Duodenal mucosa (tissue), 2 donors: Measurements from ENCODE around the gene SERINC2.
"Not testable (repeated sequence)": the region's sequence is repeated elsewhere in the genome, so short reads cannot be mapped to it uniquely, and the experiment has no call there.

Experiments used
- H3K27ac ChIP-seq: one replicate; pipeline ENCODE4 v1.7.0; 2013; ENCODE audit warnings: low read depth, low read length
- H3K27me3 ChIP-seq, 2 donors: one replicate each; pipeline ENCODE4 v1.7.0; 2013; ENCODE audit warnings: low read length in 2 of 2, control low read depth in 1 of 2; ENCODE audit not compliant: insufficient read depth in 2 of 2, control insufficient read depth in 1 of 2
- H3K36me3 ChIP-seq, 2 donors: one replicate each; pipeline ENCODE4 v1.7.0; 2013; ENCODE audit warnings: low read length in 2 of 2, control low read depth in 1 of 2; ENCODE audit not compliant: insufficient read depth in 2 of 2, control insufficient read depth in 1 of 2
- H3K4me1 ChIP-seq, 2 donors: one replicate each; pipeline ENCODE4 v1.7.0; 2013; ENCODE audit warnings: low read length in 2 of 2, control low read depth in 1 of 2; ENCODE audit not compliant: insufficient read depth in 2 of 2, control insufficient read depth in 1 of 2
- H3K4me3 ChIP-seq, 2 donors: one replicate each; pipeline ENCODE4 v1.7.0; 2013; ENCODE audit warnings: low read length in 2 of 2, low read depth in 1 of 2
- H3K9ac ChIP-seq, 2 donors: one replicate each; pipeline ENCODE4 v1.7.0; 2013; ENCODE audit warnings: low read length in 2 of 2, low read depth in 1 of 2
- H3K9me3 ChIP-seq, 2 donors: one replicate each; pipeline ENCODE4 v1.7.0; 2013; ENCODE audit warnings: low read length in 2 of 2, control low read depth in 1 of 2; ENCODE audit not compliant: control insufficient read depth in 1 of 2

The SERINC2 gene

DNA sequence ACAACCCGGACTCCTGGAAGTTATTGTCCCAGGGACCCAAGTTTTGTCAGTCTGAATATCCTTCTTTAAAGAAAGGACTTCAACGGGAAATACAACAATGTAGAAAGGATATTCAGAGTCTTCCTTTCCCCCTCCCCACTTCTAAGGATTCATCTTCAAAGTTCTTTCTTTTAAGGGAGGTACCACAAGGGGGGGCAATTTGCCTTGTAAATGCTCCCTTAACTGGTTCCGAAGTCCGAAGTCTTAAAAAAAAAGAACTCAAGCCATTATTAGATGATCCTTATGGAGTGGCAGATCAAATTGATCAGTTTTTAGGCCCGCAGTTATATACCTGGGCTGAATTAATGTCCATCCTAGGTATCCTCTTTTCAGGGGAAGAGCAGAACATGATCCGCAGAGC is 47.0 kb downstream of the SERINC2 start:
- no peaks in the 10 kb centered on the region for H3K4me1 ChIP-seq
- no peak overlapping the region for H3K4me3 ChIP-seq
- peaks cover 0 to 2% of the 10 kb centered on the region in 2 donors for H3K36me3 ChIP-seq
- peaks cover 17 to 23% of the 10 kb centered on the region in 2 donors for H3K9me3 ChIP-seq
- H3K27ac ChIP-seq = no peak overlapping the region
- H3K9ac ChIP-seq = no peak overlapping the region
- H3K27me3 ChIP-seq = no peaks in the 10 kb centered on the region

DNA sequence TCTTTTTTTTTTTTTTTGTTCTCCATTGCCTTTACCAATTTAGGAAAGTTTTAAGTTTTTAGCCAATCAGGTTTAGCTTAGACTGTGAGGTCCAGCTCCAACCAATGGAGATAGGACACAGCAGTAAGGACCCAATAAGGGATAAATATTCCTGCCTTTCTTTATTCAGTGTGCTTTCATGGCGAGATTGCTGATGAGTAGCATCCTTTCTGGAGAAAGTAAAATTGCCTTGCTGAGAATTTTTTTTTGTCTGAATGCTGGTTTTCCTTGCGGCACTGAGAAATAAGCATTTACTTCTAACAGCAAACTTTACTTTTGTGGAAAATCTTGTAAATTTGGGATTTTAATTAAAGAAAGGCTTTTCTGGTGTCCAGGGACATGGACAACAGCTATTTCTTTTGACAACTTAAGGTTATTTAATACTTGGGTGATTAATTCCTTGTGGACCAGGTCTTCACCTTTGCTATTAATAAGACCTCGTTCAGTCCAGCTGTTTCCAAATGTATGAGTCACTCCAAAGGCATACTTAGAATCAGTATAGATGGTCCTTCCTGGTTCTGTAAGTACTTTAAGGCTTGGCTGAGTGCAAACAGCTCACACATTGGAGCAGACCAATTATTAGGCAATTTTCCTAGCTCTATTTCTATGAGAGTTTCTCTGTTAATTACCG is 54.1 kb downstream of the SERINC2 start:
- Histone ChIP-seq H3K36me3 (peaks cover 0 to 2% of the 10 kb centered on the region in 2 donors), H3K27ac (no peak overlapping the region), H3K27me3 (no peaks in the 10 kb centered on the region), H3K9ac (no peak overlapping the region), H3K9me3 (peaks cover 7 to 15% of the 10 kb centered on the region in 2 donors), H3K4me1 (peaks cover under 1 to 1% of the 10 kb centered on the region in 2 donors), H3K4me3 (no peak overlapping the region)

DNA sequence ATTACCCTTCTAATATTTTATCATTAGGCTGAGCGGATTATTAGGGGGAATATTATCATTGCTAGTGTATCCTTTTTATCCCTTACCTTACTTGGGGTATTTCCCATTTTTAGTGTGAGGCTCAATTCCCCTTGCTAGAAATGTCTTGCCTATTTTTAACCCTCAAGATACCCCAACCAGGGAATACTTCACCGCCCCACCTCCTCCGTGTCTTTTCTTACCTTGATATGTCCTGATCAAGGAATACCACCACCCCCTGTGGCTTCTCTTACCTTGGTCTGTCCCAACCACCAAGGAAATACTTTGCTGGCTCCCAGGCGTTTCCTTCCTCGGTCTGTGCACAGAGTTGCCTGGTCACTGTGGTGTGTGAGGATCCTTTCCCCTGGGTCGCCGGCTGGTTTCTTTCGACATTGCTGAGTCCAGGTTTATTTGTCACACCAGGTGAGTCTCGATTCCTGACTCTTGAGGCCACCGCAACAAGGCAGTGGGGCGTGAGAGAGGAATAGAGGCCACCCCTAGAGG is 57.8 kb downstream of the SERINC2 start:
- Histone ChIP-seq H3K4me3 (no peak overlapping the region), H3K27ac (peak overlapping the region; percentile 14), H3K9me3 (peaks cover 7 to 15% of the 10 kb centered on the region in 2 donors), H3K4me1 (peaks cover 6 to 7% of the 10 kb centered on the region in 2 donors), H3K36me3 (no peaks in the 10 kb centered on the region), H3K27me3 (no peaks in the 10 kb centered on the region), H3K9ac (no peak overlapping the region)

DNA sequence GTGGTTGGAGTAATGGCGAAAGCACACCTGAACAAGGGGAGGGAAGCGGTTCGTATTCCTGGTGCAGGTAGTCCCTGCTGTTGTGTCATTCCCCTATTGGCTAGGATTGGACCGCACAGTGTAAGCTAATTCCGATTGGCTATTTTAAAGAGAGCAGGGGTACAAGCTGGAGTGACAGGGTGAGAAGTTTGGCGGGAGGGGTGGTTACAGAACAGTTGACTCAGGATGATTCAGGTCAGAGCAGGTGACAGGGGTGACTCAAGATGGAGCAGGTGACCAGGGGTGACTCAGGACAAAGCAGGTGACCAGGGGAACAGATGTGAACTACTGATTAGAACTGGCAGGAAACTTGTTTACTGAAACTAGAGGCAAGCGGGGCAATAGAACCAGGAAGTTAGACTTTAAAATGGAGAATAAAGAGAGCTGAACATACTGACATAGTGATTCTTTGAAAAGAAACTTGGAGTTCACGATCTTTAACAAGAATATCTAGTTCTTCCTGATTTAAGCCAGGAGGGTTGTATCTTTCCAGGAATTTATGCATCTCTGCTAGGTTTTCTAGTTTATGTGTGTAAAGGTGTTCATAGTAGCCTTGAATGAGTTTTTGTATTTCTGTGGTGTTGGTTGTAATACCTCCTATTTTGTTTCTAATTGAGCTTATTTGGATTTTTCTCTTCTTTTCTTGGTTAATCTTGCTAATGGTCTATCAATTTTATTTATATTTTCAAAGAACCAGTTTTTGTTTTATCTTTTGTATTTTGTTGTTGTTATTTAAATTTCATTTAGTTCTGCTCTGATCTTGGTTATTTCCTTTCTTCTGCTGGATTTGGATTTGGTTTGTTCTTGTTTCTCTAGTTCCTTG is 58.7 kb downstream of the SERINC2 start:
- not testable (repeated sequence) for H3K36me3 ChIP-seq, H3K9ac ChIP-seq, H3K4me1 ChIP-seq, H3K27ac ChIP-seq, H3K27me3 ChIP-seq, H3K4me3 ChIP-seq
- H3K9me3 ChIP-seq = peaks cover 6 to 14% of the 10 kb centered on the region in 2 donors

DNA sequence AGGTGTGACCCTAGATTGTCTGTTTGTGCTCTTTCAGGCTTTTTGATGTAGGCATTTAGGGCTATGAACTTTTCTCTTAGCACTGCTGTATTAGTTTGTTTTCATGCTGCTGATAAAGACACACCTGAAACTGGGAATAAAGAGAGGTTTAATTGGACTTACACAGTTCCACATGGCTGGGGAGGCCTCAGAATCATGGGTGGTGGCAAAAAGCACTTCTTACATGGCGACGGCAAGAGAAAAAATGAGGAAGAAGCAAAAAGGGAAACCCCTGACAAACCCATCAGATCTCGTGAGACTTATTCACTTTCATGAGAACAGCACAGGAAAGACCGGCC is 59.3 kb downstream of the SERINC2 start:
- not testable (repeated sequence) for H3K27me3 ChIP-seq, H3K4me3 ChIP-seq, H3K4me1 ChIP-seq, H3K36me3 ChIP-seq, H3K9me3 ChIP-seq, H3K9ac ChIP-seq
- peak overlapping the region; percentile 33 for H3K27ac ChIP-seq

DNA sequence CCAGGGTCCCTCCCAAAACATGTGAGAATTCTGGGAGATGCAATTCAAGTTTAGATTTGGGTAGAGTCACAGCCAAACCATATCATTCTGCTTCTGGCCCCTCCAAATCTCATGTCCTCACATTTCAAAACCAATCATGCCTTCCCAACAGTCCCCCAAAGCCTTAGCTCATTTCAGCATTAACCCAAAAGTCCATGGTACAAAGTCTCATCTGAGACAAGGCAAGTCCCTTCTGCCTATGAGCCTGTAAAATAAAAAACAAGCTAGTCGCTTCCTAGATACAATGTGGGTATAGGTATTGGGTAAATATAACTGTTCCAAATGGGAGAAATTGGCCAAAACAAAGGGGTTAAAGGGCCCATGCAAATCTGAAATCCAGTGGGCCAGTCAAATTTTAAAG is 59.7 kb downstream of the SERINC2 start:
- H3K36me3 ChIP-seq, H3K4me1 ChIP-seq, H3K27ac ChIP-seq, H3K4me3 ChIP-seq, H3K9ac ChIP-seq, H3K9me3 ChIP-seq, H3K27me3 ChIP-seq: not testable (repeated sequence)

DNA sequence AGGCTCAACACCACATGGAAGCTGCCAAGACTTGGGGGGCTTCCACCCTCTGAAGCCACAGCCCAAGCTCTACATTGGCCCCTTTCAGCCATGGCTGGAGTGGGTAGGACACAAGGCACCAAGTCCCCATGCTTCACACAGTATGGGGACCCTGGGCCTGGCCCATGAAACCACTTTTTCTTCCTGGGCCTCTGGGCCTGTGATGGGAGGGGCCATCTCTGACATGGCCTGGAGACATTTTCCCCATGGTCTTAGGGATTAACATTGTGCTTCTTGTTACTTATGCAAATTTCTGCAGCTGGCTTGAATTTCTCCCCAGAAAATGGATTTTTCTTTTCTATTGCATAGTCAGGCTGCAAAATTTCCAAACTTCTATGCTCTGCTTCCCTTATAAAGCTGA is 60.5 kb downstream of the SERINC2 start:
- not testable (repeated sequence) for H3K36me3 ChIP-seq, H3K9ac ChIP-seq, H3K4me3 ChIP-seq, H3K27ac ChIP-seq, H3K9me3 ChIP-seq, H3K27me3 ChIP-seq, H3K4me1 ChIP-seq

DNA sequence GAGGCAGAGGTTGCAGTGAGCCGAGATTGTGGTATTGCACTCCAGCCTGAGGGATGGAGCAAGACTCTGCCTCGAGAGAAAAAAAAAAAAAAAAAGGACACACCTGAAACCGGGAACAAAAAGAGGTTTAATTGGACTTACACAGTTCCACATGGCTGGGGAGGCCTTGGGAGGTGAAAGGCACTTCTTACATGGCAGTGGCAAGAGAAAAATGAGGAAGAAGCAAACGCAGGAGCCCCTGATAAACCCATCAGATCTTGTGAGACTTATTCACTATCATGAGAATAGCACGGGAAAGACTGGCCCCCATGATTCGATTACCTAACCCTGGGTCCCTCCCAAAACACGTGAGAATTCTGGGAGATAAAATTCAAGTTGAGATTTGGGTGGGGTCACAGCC is 61.6 kb downstream of the SERINC2 start:
- not testable (repeated sequence) for H3K27ac ChIP-seq, H3K9ac ChIP-seq

DNA sequence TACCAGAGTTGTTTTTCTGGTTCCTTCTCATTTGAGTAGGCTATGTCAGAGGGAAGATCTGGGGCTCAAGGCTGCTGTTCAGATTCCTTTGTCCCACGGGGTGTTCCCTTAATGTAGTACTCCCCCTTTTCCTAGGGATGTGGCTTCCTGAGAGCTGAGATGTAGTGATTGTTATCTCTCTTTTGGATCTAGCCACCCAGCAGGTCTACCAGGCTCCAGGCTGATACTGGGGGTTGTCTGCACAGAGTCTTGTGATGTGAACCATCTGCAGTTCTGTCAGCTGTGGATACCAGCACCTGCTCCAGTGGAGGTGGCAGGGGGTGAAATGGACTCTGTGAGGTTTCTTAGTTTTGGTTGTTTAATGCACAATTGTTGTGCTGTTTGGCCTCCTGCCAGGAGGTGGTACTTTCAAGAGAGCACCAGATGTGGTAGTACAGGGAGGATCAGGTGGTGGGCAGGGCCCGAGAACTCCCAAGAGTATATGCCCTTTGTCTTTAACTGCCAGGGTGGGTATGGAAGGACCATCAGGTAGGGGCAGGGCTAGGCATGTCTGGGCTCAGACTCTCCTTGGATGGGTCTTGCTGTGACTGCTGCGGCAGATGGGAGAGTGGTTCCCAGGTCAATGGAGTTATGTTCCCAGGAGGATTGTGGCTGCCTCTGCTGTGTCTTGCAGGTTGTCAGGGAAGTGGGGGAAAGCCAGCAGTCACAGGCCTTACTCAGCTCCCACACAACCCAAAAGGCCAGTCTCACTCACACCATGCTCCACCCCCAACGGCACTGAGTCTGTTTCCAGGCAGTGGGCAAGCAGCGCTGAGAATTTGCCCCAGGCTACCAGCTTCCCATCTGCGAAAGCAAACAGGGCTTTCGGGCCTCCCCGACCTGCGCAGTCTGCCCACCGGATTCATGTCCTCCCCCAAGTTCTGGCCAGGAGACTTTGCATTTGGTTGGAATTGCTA is 64.2 kb downstream of the SERINC2 start:
- Histone ChIP-seq H3K36me3 (no peaks in the 10 kb centered on the region), H3K9me3 (no peaks in the 10 kb centered on the region), H3K27me3 (no peaks in the 10 kb centered on the region), H3K4me1 (peaks cover 6 to 10% of the 10 kb centered on the region in 2 donors), H3K27ac (no peak overlapping the region), H3K4me3 (no peak overlapping the region), H3K9ac (no peak overlapping the region)

More for the DNA sequence above, 61.6 kb downstream of the SERINC2 start:
- not testable (repeated sequence) for H3K4me1 ChIP-seq, H3K4me3 ChIP-seq, H3K9me3 ChIP-seq, H3K36me3 ChIP-seq, H3K27me3 ChIP-seq
